Measurements from ENCODE around the gene MGST2. TPM values are rescaled to one million over a fixed set of nuclear protein-coding genes. Genes with fewer than 3 reads are reported as not detected.

The MGST2 gene
- total and polyA plus RNA-seq, 10 of the 15 experiments (the other 5 are each of a cell fraction or from before 2014, with no cell fraction given), result 19.0 to 50.1 (median 30.6) TPM

- Histone ChIP-seq H3K27ac (ENCODE audit: control insufficient read depth, insufficient read depth) (no peak overlapping the region), H3K27me3 (replicated peaks in 1 of 2; ENCODE audit: control insufficient read depth in 2 of 2, insufficient read depth in 2 of 2, low read length in 1 of 2) (peaks cover 0 to 2% of the 10 kb centered on the region in 2 experiments; a peak in 2 of 4 replicates), H3K9ac (ENCODE audit: control insufficient read depth, insufficient read depth, low read length) (no peak overlapping the region), H4K20me1 (ENCODE audit: control insufficient read depth, insufficient read depth) (no peaks in the 10 kb centered on the region), H3K4me3 (no peak overlapping the region), H3K79me2 (ENCODE audit: control insufficient read depth, insufficient read depth, low read length) (no peaks in the 10 kb centered on the region), H2AFZ (ENCODE audit: control insufficient read depth, low read depth, low read length) (no peak overlapping the region), H3K4me1 (ENCODE audit: control insufficient read depth, insufficient read depth, low read length) (no peaks in the 10 kb centered on the region), H3K4me2 (ENCODE audit: control insufficient read depth, insufficient read depth) (no peak overlapping the region), H3K36me3 (ENCODE audit: control insufficient read depth in 2 of 2, insufficient read depth in 2 of 2, low read length in 1 of 2) (no peaks in the 10 kb centered on the region), H3K9me3 (replicated peaks; ENCODE audit: control insufficient read depth, insufficient read depth, low read length) (no peaks in the 10 kb centered on the region)
- POLR2A ChIA-PET, result no interaction called here
- no peak for TF ChIP-seq MLLT1 (IDR thresholded peaks at IDR 0.05)
- TF ChIP-seq MYC (IDR thresholded peaks at IDR 0.05; ENCODE audit: insufficient read depth, insufficient read length, insufficient replicate concordance, low read length, severe bottlenecking), result no peak
- TF ChIP-seq ZNF687 (IDR thresholded peaks at IDR 0.05), result no peak
- TF ChIP-seq NRF1 (conservative IDR thresholded peaks at IDR 0.05; ENCODE audit: low read depth, low read length), result no peak
- no peak for DNase-seq (ENCODE audit: low read depth, low spot score)
- WGBS (ENCODE audit: insufficient coverage, insufficient replicate concordance, low lambda C conversion rate, missing lambda C conversion rate), result 47% methylated on average over 4 of the region's 4 CpGs
- in situ Hi-C loops (cut with MboI) (no loop called here), intact Hi-C loops (cut with micrococcal nuclease; ENCODE audit: unreplicated experiment) (no loop called here)
- no peak for FAIRE-seq
- CTCF ChIA-PET, result interaction anchor here (1.2 kb wide), 2 partner anchors 33 to 54 kb away, joined by 3 read pairs; no protein-coding TSS in a partner anchor
- SMC1A ChIA-PET (ENCODE audit: uncharacterized antibody, unreplicated experiment), result no interaction called here
- no peak for ATAC-seq
- RAD21 ChIA-PET (ENCODE audit: unreplicated experiment), result no interaction called here
- no TSS peak for BruUV-seq (replicated peaks)
Measured at GRCh38 chr4:139622901-139623381, 42.7 kb upstream of the MGST2 start.
